GM08714 (cell line): ENCODE data around the gene NR3C1.

Source experiments
- H3K4me3 ChIP-seq: fragments of 200-500 bp; sonication (Bioruptor generic); 2 replicates; pipeline ENCODE4 v1.5.1; 2014; ENCODE audit warnings: mild to moderate bottlenecking, low read length, inconsistent platforms
- ZNF274 ChIP-seq: IDR thresholded peaks from 2 replicates; pipeline ENCODE4 v1.6.1; 2012; ENCODE audit warnings: mild to moderate bottlenecking, low read depth, low read length

Gene NR3C1

GRCh38 chr5:143406408-143406807 lies 2.9 kb upstream of the NR3C1 start:
- H3K4me3 ChIP-seq, result no peak overlapping the region
- TF ChIP-seq ZNF274, result no peak

- no peak for TF ChIP-seq ZNF274
- H3K4me3 ChIP-seq, result peak overlapping the region; percentile 59
These were observed 2.3 kb upstream of the NR3C1 start for GRCh38 chr5:143405849-143406098.

GRCh38 chr5:143405063-143405848 lies 1.8 kb upstream of the NR3C1 start:
- H3K4me3 ChIP-seq, result peak overlapping the region; percentile 59
- TF ChIP-seq ZNF274, result no peak

GRCh38 chr5:143404416-143405062 lies 1.1 kb upstream of the NR3C1 start:
- peak overlapping the region; percentile 95 for H3K4me3 ChIP-seq
- no peak for TF ChIP-seq ZNF274

- peak overlapping the region; percentile 98 for H3K4me3 ChIP-seq
- TF ChIP-seq ZNF274, result no peak
These were observed 223 bp downstream of the NR3C1 start for GRCh38 chr5:143403334-143403592.

GRCh38 chr5:143402553-143403333 lies 743 bp downstream of the NR3C1 start:
- TF ChIP-seq ZNF274, result no peak
- H3K4me3 ChIP-seq, result peak overlapping the region; percentile 98

GRCh38 chr5:143402017-143402552 lies 1.4 kb downstream of the NR3C1 start:
- no peak for TF ChIP-seq ZNF274
- peak overlapping the region; percentile 98 for H3K4me3 ChIP-seq

GRCh38 chr5:143401227-143402016 lies 2.1 kb downstream of the NR3C1 start:
- peak overlapping the region; percentile 98 for H3K4me3 ChIP-seq
- no peak for TF ChIP-seq ZNF274

GRCh38 chr5:143400541-143401226 lies 2.8 kb downstream of the NR3C1 start:
- TF ChIP-seq ZNF274, result no peak
- peak overlapping the region; percentile 98 for H3K4me3 ChIP-seq

- TF ChIP-seq ZNF274, result no peak
- peak overlapping the region; percentile 98 for H3K4me3 ChIP-seq
These were observed 3.6 kb downstream of the NR3C1 start for GRCh38 chr5:143399616-143400540.

- TF ChIP-seq ZNF274, result no peak
- H3K4me3 ChIP-seq, result peak overlapping the region; percentile 98; the same call in 1 of the 2 replicates
These were observed 4.8 kb downstream of the NR3C1 start for GRCh38 chr5:143398451-143399237.

- TF ChIP-seq ZNF274, result no peak
- peak overlapping the region; percentile 98; the same call in 1 of the 2 replicates for H3K4me3 ChIP-seq
These were observed 5.5 kb downstream of the NR3C1 start for GRCh38 chr5:143398053-143398355.
